Cerebellar nuclear complex (tissue), 1 donor: Measurements from ENCODE around the gene ADCY3.
"Not testable (repeated sequence)": the region's sequence is repeated elsewhere in the genome, so short reads cannot be mapped to it uniquely, and the experiment has no call there.

Experiments
- DNase-seq, 2 experiments: peaks; one replicate each; lab custom pipeline; 2025; lab: John Stamatoyannopoulos, UW

Gene ADCY3

GRCh38 chr2:24845691-24846090 is 74.3 kb downstream of the ADCY3 start:
- DNase-seq: no peak

- DNase-seq: no peak
Observed at GRCh38 chr2:24844023-24844685, 75.9 kb downstream of the ADCY3 start.

GRCh38 chr2:24843330-24843860 is 76.6 kb downstream of the ADCY3 start:
- no peak for DNase-seq

- no peak for DNase-seq
Observed at GRCh38 chr2:24842081-24843050, 77.7 kb downstream of the ADCY3 start.

- DNase-seq: no peak
Observed at GRCh38 chr2:24840962-24841945, 78.8 kb downstream of the ADCY3 start.

GRCh38 chr2:24840164-24840869 is 79.7 kb downstream of the ADCY3 start:
- DNase-seq: no peak

- DNase-seq: no peak
Observed at GRCh38 chr2:24839729-24840128, 80.3 kb downstream of the ADCY3 start.

- DNase-seq: no peak
Observed at GRCh38 chr2:24838541-24838940, 81.5 kb downstream of the ADCY3 start.

GRCh38 chr2:24837996-24838513 is 82.0 kb downstream of the ADCY3 start:
- DNase-seq: no peak

- DNase-seq: no peak
Observed at GRCh38 chr2:24836706-24837105, 83.3 kb downstream of the ADCY3 start.

- DNase-seq: no peak
Observed at GRCh38 chr2:24836206-24836605, 83.8 kb downstream of the ADCY3 start.

- DNase-seq: not testable (repeated sequence)
Observed at GRCh38 chr2:24835411-24835810, 84.6 kb downstream of the ADCY3 start.

GRCh38 chr2:24834733-24835395 is 85.2 kb downstream of the ADCY3 start:
- no peak for DNase-seq

- no peak for DNase-seq
Observed at GRCh38 chr2:24833821-24834732, 86.0 kb downstream of the ADCY3 start.

GRCh38 chr2:24832931-24833701 is 86.9 kb downstream of the ADCY3 start:
- no peak for DNase-seq

- no peak for DNase-seq
Observed at GRCh38 chr2:24832521-24832920, 87.5 kb downstream of the ADCY3 start.

- DNase-seq: no peak
Observed at GRCh38 chr2:24832073-24832461, 88.0 kb downstream of the ADCY3 start.
